Erythroblast (primary cell): ENCODE data around the gene CDK5R2.

ENCODE experiments used
- GATA1 ChIP-seq: IDR thresholded peaks from 2 replicates; pipeline ENCODE4 v1.6.1; 2011; ENCODE audit warnings: low read depth, mild to moderate bottlenecking, control low read depth, low read length, moderate library complexity
- POLR2A ChIP-seq: IDR thresholded peaks from 2 replicates; pipeline ENCODE4 v1.6.1; 2011; ENCODE audit warnings: mild to moderate bottlenecking, low read length

DNA sequence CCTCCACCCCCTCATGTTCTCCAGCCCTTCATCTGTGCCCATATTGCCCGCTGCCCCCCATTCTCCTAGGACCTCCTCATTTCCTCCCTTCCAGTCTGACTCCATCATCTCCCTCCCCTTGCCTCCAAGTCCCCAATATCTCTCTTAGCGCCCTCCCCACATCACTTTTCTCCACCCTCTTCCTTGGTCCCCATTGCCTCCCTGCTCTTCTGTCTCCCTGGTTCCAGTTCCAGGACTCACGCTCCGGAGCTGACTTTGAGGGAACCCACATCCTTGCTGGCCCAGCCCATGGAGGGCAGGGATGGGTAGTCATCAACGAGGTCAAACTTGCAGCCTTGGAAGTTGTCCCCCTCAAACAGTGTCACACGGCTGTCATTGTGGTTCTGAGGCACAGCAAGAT is 31.1 kb downstream of the CDK5R2 start:
- TF ChIP-seq POLR2A (no peak), GATA1 (no peak)
